GM18499 (cell line): ENCODE measurements around the gene PLXNB3.
"Not testable (repeated sequence)": the region's sequence is repeated elsewhere in the genome, so short reads cannot be mapped to it uniquely, and the experiment has no call there.

Experiments
- ATAC-seq: cut with Tn5 transposase; IDR thresholded peaks from one replicate; pipeline ENCODE4 v1.9.1; 2021; ENCODE audit warnings: moderate number of reproducible peaks; ENCODE audit not compliant: insufficient read depth, unreplicated experiment

The PLXNB3 gene

GRCh38 chrX:153763989-153764755 is at the start of gene PLXNB3:
TSS of gene PLXNB3 (plus strand) at chrX:153764249. CDS start at chrX:153765536, 1,287 bp downstream.
- no peak for ATAC-seq

- ATAC-seq = no peak
Observed at GRCh38 chrX:153714256-153714655, 49.8 kb upstream of the PLXNB3 start.

GRCh38 chrX:153717445-153717844 is 46.6 kb upstream of the PLXNB3 start:
- ATAC-seq = no peak

GRCh38 chrX:153719238-153719637 is 44.8 kb upstream of the PLXNB3 start:
- ATAC-seq = no peak

- no peak for ATAC-seq
Observed at GRCh38 chrX:153719701-153720100, 44.3 kb upstream of the PLXNB3 start.

- no peak for ATAC-seq
Observed at GRCh38 chrX:153722704-153723350, 41.2 kb upstream of the PLXNB3 start.

GRCh38 chrX:153723351-153724251 is 40.4 kb upstream of the PLXNB3 start:
- no peak for ATAC-seq

- no peak for ATAC-seq
Observed at GRCh38 chrX:153724252-153725038, 39.6 kb upstream of the PLXNB3 start, which contains the start of the genes ABCD1 and BCAP31. TSS of gene ABCD1 (plus strand) at chrX:153724856. CDS start at chrX:153725267, 411 bp downstream. TSS of gene BCAP31 (minus strand) at chrX:153724387. CDS start at chrX:153723244, 1,143 bp downstream.

- no peak for ATAC-seq
Observed at GRCh38 chrX:153725039-153725831, 38.8 kb upstream of the PLXNB3 start.

GRCh38 chrX:153725832-153726285 is 38.2 kb upstream of the PLXNB3 start:
- ATAC-seq = no peak

- ATAC-seq = no peak
Observed at GRCh38 chrX:153726286-153727122, 37.5 kb upstream of the PLXNB3 start.

GRCh38 chrX:153727123-153727931 is 36.7 kb upstream of the PLXNB3 start:
- ATAC-seq = no peak

- ATAC-seq = no peak
Observed at GRCh38 chrX:153728095-153728494, 36.0 kb upstream of the PLXNB3 start.

- no peak for ATAC-seq
Observed at GRCh38 chrX:153728951-153729631, 35.0 kb upstream of the PLXNB3 start.

GRCh38 chrX:153730115-153730514 is 33.9 kb upstream of the PLXNB3 start:
- not testable (repeated sequence) for ATAC-seq

- no peak for ATAC-seq
Observed at GRCh38 chrX:153731117-153731844, 32.8 kb upstream of the PLXNB3 start.
